IPS-18a (cell line): ENCODE results near the gene GMEB2.
A peak's percentile ranks its signal among the peaks of the same experiment; 100 is the strongest.

Experiments
- H3K27ac ChIP-seq: one replicate; pipeline ENCODE4 v1.5.1; 2013; ENCODE audit warnings: low read length
- H3K27me3 ChIP-seq: one replicate; pipeline ENCODE4 v1.6.1; 2013; ENCODE audit warnings: mild to moderate bottlenecking, low read length; ENCODE audit not compliant: control insufficient read depth, insufficient read depth
- H3K36me3 ChIP-seq: one replicate; pipeline ENCODE4 v1.6.1; 2013; ENCODE audit warnings: low read depth, low read length; ENCODE audit not compliant: control insufficient read depth
- H3K4me1 ChIP-seq: one replicate; pipeline ENCODE4 v1.6.1; 2013; ENCODE audit warnings: low read depth, low read length; ENCODE audit not compliant: control insufficient read depth
- H3K4me3 ChIP-seq: one replicate; pipeline ENCODE4 v1.5.1; 2013; ENCODE audit warnings: low read length
- H3K9ac ChIP-seq: one replicate; pipeline ENCODE4 v1.6.1; 2013; ENCODE audit warnings: mild to moderate bottlenecking, low read length, moderate library complexity
- H3K9me3 ChIP-seq: one replicate; pipeline ENCODE4 v1.6.1; 2013; ENCODE audit warnings: low read depth, low read length; ENCODE audit not compliant: control insufficient read depth

Gene GMEB2

GRCh38 chr20:63539441-63540370 lies 87.2 kb downstream of the GMEB2 start:
- no peak overlapping the region for H3K27ac ChIP-seq
- H3K27me3 ChIP-seq: no peaks in the 10 kb centered on the region
- H3K36me3 ChIP-seq: no peaks in the 10 kb centered on the region
- H3K4me3 ChIP-seq: no peak overlapping the region
- no peaks in the 10 kb centered on the region for H3K4me1 ChIP-seq
- no peaks in the 10 kb centered on the region for H3K9me3 ChIP-seq
- H3K9ac ChIP-seq: no peak overlapping the region

DNA sequence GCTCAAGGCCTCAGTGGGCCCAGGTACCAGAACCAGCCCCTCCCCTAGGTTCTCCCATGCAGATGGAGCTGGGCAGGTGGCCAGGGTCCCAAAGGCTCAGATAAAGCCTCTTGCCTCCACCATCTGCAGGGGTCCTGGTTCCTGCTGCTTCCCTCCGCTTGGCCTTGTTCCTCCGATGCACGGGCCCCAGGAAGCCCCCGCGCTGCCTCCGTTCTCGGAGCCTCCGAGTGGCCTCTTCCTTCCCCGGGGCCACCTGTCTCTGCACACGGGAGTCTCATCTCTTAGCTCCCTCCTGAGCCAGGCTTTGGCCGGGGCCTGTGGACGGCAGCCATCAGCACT lies 87.8 kb downstream of the GMEB2 start:
- Histone ChIP-seq H3K4me1 (no peaks in the 10 kb centered on the region), H3K27ac (no peak overlapping the region), H3K27me3 (no peaks in the 10 kb centered on the region), H3K4me3 (no peak overlapping the region), H3K36me3 (no peaks in the 10 kb centered on the region), H3K9ac (no peak overlapping the region), H3K9me3 (no peaks in the 10 kb centered on the region)

DNA sequence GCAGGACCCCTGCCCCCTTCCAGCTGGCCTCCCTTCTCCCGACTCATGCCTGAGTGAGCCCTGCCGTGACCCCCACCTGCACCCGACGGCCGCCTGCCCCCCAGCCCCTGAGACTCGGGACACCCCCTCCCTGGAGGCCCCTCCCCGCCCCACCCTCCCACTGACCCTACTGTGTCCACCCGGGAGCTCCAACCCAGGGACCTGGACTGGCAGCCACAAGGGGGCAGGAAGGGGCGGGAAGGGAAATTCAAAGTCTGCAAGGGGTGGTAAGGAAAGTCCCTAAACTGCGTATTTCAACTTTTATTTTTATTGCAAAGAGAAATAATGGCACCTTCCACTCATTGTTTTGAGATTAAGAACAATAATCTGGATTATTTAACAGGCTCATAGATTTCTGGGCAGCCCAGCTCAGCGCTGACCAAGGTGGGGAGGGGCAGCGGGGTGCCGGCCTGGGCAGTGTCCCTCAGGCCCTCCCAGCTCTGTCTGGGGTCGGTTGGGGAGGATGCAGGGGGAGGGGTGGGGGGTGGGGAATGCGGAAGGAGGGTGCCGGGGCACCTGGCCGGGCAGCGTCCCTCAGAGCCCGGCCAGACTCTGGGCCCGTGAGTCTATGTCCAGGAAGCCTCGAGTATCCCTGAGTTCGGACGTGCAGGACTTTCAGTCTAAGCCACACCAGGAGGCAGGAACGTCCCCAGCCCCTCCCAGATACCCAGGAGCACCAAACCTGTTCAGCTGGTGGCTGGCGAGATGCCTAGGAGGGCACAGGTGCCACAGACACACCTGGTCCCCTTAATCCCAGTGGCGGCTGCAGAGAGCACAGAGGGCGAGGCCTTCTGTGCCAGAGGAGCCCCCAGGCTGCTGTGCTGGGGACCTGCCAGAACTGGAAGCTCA lies 88.5 kb downstream of the GMEB2 start:
- Histone ChIP-seq H3K4me3 (peak overlapping the region; percentile 40), H3K9me3 (no peaks in the 10 kb centered on the region), H3K36me3 (no peaks in the 10 kb centered on the region), H3K27ac (no peak overlapping the region), H3K9ac (no peak overlapping the region), H3K27me3 (no peaks in the 10 kb centered on the region), H3K4me1 (no peaks in the 10 kb centered on the region)
